Measurements from ENCODE around the gene IQCC. TPM values are rescaled to one million over a fixed set of nuclear protein-coding genes. Genes with fewer than 3 reads are reported as not detected.

The IQCC gene
- polyA plus RNA-seq, 1 donor from 2014 or later: 7.5 TPM

DNA sequence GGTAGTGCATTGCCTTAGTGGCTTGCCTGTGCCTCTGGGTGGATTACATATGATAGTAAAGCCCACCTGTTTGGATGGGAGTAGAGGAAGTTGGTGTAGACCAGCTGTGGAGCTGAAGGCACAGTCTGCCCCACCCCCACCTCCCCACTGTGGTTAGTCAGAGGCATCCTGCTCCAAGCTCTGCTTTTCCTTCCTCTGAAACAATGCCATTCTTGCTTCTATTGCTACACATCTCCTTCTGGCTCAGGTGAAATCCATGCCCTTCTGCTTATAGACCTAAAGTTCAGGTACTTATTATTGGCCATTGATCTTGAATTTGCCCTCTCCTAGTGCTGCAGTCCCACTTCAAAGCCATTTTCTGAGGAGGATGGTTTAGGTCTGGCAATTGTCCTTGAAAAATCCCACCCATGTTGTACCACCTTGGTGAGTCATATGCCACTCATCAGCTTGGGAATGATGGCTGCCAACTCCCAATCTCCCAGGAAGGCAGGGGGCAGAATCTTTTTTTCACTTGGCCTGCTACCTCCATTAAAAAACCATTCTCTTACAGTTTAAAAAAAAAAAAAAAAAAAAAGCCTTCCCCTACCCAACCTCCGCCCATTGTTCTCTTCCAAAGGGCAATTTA is 32.7 kb upstream of the IQCC start:
- Histone ChIP-seq H3F3A (ENCODE audit: insufficient read depth, low read length, poor library complexity, severe bottlenecking) (no peaks in the 10 kb centered on the region), H3K79me2 (replicated peaks; ENCODE audit: insufficient read depth, low read length) (no peaks in the 10 kb centered on the region), H3K27me3 (ENCODE audit: insufficient read depth, low read depth, low read length) (no peaks in the 10 kb centered on the region), H3K9me2 (ENCODE audit: insufficient read depth, low read length) (no peaks in the 10 kb centered on the region), H3K4me3 (ENCODE audit: low read length) (no peak overlapping the region), H3K36me3 (ENCODE audit: insufficient read depth, low read length) (peaks cover 6% of the 10 kb centered on the region), H3K27ac (ENCODE audit: low read length) (no peak overlapping the region), H3K9ac (ENCODE audit: low read length) (no peak overlapping the region), H3K9me3 (ENCODE audit: low read length) (no peaks in the 10 kb centered on the region), H2AFZ (ENCODE audit: low read depth, low read length) (no peak overlapping the region), H4K20me1 (ENCODE audit: insufficient read depth) (no peaks in the 10 kb centered on the region), H3K4me2 (ENCODE audit: low read length) (no peak overlapping the region)
- TF ChIP-seq EZH2 (IDR thresholded peaks at IDR 0.05; ENCODE audit: borderline replicate concordance, insufficient read depth, low read length, poor library complexity, severe bottlenecking) (no peak), SMC3 (conservative IDR thresholded peaks at IDR 0.05; ENCODE audit: poor library complexity) (no peak), EP300 (conservative IDR thresholded peaks at IDR 0.05; ENCODE audit: poor library complexity, severe bottlenecking) (no peak), TAF1 (IDR thresholded peaks at IDR 0.05; ENCODE audit: low read depth) (no peak), POLR2AphosphoS5 (IDR thresholded peaks at IDR 0.05) (no peak), RAD21 (conservative IDR thresholded peaks at IDR 0.05) (no peak), MXI1 (conservative IDR thresholded peaks at IDR 0.05; ENCODE audit: poor library complexity, severe bottlenecking) (no peak)
- TF ChIP-seq, protein P1, sequence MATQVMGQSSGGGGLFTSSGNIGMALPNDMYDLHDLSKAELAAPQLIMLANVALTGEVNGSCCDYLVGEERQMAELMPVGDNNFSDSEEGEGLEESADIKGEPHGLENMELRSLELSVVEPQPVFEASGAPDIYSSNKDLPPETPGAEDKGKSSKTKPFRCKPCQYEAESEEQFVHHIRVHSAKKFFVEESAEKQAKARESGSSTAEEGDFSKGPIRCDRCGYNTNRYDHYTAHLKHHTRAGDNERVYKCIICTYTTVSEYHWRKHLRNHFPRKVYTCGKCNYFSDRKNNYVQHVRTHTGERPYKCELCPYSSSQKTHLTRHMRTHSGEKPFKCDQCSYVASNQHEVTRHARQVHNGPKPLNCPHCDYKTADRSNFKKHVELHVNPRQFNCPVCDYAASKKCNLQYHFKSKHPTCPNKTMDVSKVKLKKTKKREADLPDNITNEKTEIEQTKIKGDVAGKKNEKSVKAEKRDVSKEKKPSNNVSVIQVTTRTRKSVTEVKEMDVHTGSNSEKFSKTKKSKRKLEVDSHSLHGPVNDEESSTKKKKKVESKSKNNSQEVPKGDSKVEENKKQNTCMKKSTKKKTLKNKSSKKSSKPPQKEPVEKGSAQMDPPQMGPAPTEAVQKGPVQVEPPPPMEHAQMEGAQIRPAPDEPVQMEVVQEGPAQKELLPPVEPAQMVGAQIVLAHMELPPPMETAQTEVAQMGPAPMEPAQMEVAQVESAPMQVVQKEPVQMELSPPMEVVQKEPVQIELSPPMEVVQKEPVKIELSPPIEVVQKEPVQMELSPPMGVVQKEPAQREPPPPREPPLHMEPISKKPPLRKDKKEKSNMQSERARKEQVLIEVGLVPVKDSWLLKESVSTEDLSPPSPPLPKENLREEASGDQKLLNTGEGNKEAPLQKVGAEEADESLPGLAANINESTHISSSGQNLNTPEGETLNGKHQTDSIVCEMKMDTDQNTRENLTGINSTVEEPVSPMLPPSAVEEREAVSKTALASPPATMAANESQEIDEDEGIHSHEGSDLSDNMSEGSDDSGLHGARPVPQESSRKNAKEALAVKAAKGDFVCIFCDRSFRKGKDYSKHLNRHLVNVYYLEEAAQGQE (IDR thresholded peaks at IDR 0.05; ENCODE audit: borderline replicate concordance): no peak
- TF ChIP-seq, protein P2, sequence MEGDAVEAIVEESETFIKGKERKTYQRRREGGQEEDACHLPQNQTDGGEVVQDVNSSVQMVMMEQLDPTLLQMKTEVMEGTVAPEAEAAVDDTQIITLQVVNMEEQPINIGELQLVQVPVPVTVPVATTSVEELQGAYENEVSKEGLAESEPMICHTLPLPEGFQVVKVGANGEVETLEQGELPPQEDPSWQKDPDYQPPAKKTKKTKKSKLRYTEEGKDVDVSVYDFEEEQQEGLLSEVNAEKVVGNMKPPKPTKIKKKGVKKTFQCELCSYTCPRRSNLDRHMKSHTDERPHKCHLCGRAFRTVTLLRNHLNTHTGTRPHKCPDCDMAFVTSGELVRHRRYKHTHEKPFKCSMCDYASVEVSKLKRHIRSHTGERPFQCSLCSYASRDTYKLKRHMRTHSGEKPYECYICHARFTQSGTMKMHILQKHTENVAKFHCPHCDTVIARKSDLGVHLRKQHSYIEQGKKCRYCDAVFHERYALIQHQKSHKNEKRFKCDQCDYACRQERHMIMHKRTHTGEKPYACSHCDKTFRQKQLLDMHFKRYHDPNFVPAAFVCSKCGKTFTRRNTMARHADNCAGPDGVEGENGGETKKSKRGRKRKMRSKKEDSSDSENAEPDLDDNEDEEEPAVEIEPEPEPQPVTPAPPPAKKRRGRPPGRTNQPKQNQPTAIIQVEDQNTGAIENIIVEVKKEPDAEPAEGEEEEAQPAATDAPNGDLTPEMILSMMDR (IDR thresholded peaks at IDR 0.05; ENCODE audit: poor library complexity, severe bottlenecking): no peak

DNA sequence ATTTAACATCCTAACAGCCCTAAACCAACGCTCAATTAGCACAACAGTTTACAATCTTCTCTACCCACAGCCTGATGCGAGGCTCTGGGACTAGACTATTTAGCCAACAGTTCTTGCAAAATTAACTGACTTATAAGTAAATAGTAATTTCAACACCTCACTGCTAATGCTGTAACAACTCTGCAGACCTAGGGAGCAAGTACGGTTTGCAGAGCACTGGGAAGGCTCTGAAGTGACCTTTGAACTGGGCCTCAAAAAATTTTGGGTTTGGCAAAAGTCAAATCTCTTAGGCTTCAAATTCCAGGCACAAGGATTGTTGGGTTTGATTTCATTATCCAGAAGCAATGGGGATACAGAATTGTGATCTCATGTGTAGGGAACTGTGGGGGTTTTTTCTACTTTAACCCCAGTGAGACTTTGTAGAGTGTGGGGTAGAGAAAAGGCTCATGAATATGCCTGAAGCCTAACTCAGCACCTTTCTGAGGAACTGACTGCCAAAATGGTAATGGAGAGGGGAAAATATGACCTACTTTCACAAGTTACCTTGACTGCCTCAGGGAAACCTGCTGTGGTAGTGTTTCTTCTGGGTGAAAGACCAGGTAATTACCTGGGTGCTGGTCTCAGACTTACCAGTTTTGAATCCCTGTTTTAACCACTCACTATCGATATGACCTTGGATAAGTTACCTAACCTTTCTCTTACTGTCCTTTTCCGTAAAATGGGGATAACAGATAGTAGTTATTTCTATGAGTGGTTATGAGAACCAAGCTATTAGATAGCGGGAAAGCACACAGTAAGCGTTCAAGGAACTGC is 26.9 kb upstream of the IQCC start:
- no peaks in the 10 kb centered on the region for H4K20me1 ChIP-seq (ENCODE audit: insufficient read depth)
- peak overlapping the region; percentile 73 for H3K9ac ChIP-seq (ENCODE audit: low read length)
- no peaks in the 10 kb centered on the region for H3K36me3 ChIP-seq (ENCODE audit: insufficient read depth, low read length)
- H3K4me3 ChIP-seq (ENCODE audit: low read length): peak overlapping the region; percentile 83
- TF ChIP-seq SMC3 (conservative IDR thresholded peaks at IDR 0.05; ENCODE audit: poor library complexity): no peak
- TF ChIP-seq, protein P1 (IDR thresholded peaks at IDR 0.05; ENCODE audit: borderline replicate concordance): no peak
- no peak for TF ChIP-seq EP300 (conservative IDR thresholded peaks at IDR 0.05; ENCODE audit: poor library complexity, severe bottlenecking)
- TF ChIP-seq TAF1 (IDR thresholded peaks at IDR 0.05; ENCODE audit: low read depth): no peak
- TF ChIP-seq, protein P2 (IDR thresholded peaks at IDR 0.05; ENCODE audit: poor library complexity, severe bottlenecking): no peak
- TF ChIP-seq RAD21 (conservative IDR thresholded peaks at IDR 0.05): no peak
- no peak for TF ChIP-seq EZH2 (IDR thresholded peaks at IDR 0.05; ENCODE audit: borderline replicate concordance, insufficient read depth, low read length, poor library complexity, severe bottlenecking)
- TF ChIP-seq POLR2AphosphoS5 (IDR thresholded peaks at IDR 0.05): no peak
- no peak for TF ChIP-seq MXI1 (conservative IDR thresholded peaks at IDR 0.05; ENCODE audit: poor library complexity, severe bottlenecking)
- peak overlapping the region; percentile 75 for H3K27ac ChIP-seq (ENCODE audit: low read length)
- H3K4me2 ChIP-seq (ENCODE audit: low read length): peak overlapping the region; percentile 16
- no peaks in the 10 kb centered on the region for H3K27me3 ChIP-seq (ENCODE audit: insufficient read depth, low read depth, low read length)
- no peaks in the 10 kb centered on the region for H3F3A ChIP-seq (ENCODE audit: insufficient read depth, low read length, poor library complexity, severe bottlenecking)
- H3K79me2 ChIP-seq (replicated peaks; ENCODE audit: insufficient read depth, low read length): peaks cover 22% of the 10 kb centered on the region
- H3K9me2 ChIP-seq (ENCODE audit: insufficient read depth, low read length): no peaks in the 10 kb centered on the region
- H3K9me3 ChIP-seq (ENCODE audit: low read length): no peaks in the 10 kb centered on the region
- peak overlapping the region; percentile 54 for H2AFZ ChIP-seq (ENCODE audit: low read depth, low read length)
